HG03060 (cell line): Measurements from ENCODE around the gene MAD2L1BP.
"Not testable (repeated sequence)": the region's sequence is repeated elsewhere in the genome, so short reads cannot be mapped to it uniquely, and the experiment has no call there.

Experiments used
- ATAC-seq: cut with Tn5 transposase; IDR thresholded peaks from one replicate; pipeline ENCODE4 v1.9.1; 2021; ENCODE audit warnings: low read depth, moderate number of reproducible peaks; ENCODE audit not compliant: unreplicated experiment

MAD2L1BP gene

GRCh38 chr6:43625393-43625992, 10.1 kb upstream of the MAD2L1BP start:
- ATAC-seq, result no peak

GRCh38 chr6:43627008-43627825, 8.4 kb upstream of the MAD2L1BP start:
- no peak for ATAC-seq

- ATAC-seq, result no peak
Observed at GRCh38 chr6:43628393-43629103, 7.1 kb upstream of the MAD2L1BP start.

GRCh38 chr6:43629104-43629504, 6.5 kb upstream of the MAD2L1BP start, which contains the start of gene GTPBP2:
Gene GTPBP2 (minus strand): TSS chr6:43629264. CDS start chr6:43629162, 102 bp downstream.
- ATAC-seq, result peak; percentile 45

GRCh38 chr6:43629505-43630300, 5.9 kb upstream of the MAD2L1BP start:
- ATAC-seq, result peak; percentile 74

GRCh38 chr6:43630980-43631619, 4.5 kb upstream of the MAD2L1BP start:
- no peak for ATAC-seq

- not testable (repeated sequence) for ATAC-seq
Observed at GRCh38 chr6:43633002-43633401, 2.6 kb upstream of the MAD2L1BP start.

GRCh38 chr6:43634702-43635303, 837 bp upstream of the MAD2L1BP start:
- no peak for ATAC-seq

GRCh38 chr6:43636308-43636659, 644 bp downstream of the MAD2L1BP start:
- no peak for ATAC-seq

GRCh38 chr6:43639984-43640800, 4.6 kb downstream of the MAD2L1BP start:
- no peak for ATAC-seq

- no peak for ATAC-seq
Observed at GRCh38 chr6:43644940-43645612, 9.4 kb downstream of the MAD2L1BP start, which contains the start of gene RSPH9. Gene RSPH9 (plus strand): TSS chr6:43645036. CDS start chr6:43645099, 63 bp downstream.

GRCh38 chr6:43645613-43645964, 9.9 kb downstream of the MAD2L1BP start:
- ATAC-seq, result no peak

- no peak for ATAC-seq
Observed at GRCh38 chr6:43647613-43648012, 12.0 kb downstream of the MAD2L1BP start.

GRCh38 chr6:43648248-43648647, 12.6 kb downstream of the MAD2L1BP start:
- ATAC-seq, result no peak

- ATAC-seq, result not testable (repeated sequence)
Observed at GRCh38 chr6:43652822-43653221, 17.2 kb downstream of the MAD2L1BP start.

GRCh38 chr6:43657221-43657802, 21.7 kb downstream of the MAD2L1BP start:
- no peak for ATAC-seq

GRCh38 chr6:43658161-43658560, 22.5 kb downstream of the MAD2L1BP start:
- ATAC-seq, result no peak

- not testable (repeated sequence) for ATAC-seq
Observed at GRCh38 chr6:43662948-43663347, 27.3 kb downstream of the MAD2L1BP start.
